ENCODE results near the gene AKR7A2.
A peak's percentile ranks its signal among the peaks of the same experiment; 100 is the strongest.

The AKR7A2 gene

DNA sequence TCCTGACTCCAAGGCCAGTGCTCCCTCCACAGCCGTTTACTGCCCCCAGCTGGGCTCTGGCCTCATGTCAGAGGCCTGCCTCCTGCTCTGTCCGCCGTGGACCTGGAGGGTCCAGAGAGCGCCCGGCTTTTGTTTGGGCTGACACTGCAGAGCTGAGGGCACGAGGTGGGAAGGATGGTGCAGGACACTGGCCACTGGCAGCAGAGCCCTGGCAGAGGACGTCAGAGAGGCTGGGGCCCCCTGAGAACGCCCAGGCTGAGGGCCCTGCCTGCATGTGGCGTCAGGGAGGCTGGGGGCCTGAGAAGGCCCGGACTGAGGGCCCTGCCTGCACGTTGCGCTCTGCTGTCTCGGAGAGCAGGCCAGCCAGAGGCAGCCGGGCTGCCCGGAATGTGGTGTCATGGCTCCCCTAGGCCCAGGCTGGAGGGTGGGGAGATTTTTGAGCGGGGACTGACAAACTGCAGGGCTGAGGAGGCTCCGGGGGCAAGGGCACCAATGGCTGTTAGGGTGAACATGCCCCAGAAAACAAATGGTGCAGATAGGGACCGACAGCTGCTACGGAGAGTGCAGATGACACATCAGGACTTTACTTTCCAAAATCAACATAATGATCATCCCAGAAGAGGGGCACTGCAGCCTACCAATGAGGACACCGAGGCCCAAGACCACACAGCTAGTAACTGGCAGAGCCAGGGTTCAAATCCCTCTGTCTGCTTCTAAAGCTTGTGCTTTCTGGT is 31.8 kb upstream of the AKR7A2 start:
- DNase-seq (ENCODE audit: low spot score): no peak

GRCh38 chr1:19342894-19343616 is 31.1 kb upstream of the AKR7A2 start:
- no peak for DNase-seq (ENCODE audit: low spot score)

- DNase-seq (ENCODE audit: low spot score): no peak
Measured at GRCh38 chr1:19342062-19342750, 30.3 kb upstream of the AKR7A2 start.

- peak; percentile 86 for DNase-seq (ENCODE audit: low spot score)
Measured at GRCh38 chr1:19341201-19342061, 29.5 kb upstream of the AKR7A2 start.

GRCh38 chr1:19340387-19340937 is 28.5 kb upstream of the AKR7A2 start:
- no peak for DNase-seq (ENCODE audit: low spot score)

GRCh38 chr1:19339214-19339861 is 27.4 kb upstream of the AKR7A2 start:
- DNase-seq (ENCODE audit: low spot score): no peak

GRCh38 chr1:19338323-19338762 is 26.4 kb upstream of the AKR7A2 start:
- no peak for DNase-seq (ENCODE audit: low spot score)

DNA sequence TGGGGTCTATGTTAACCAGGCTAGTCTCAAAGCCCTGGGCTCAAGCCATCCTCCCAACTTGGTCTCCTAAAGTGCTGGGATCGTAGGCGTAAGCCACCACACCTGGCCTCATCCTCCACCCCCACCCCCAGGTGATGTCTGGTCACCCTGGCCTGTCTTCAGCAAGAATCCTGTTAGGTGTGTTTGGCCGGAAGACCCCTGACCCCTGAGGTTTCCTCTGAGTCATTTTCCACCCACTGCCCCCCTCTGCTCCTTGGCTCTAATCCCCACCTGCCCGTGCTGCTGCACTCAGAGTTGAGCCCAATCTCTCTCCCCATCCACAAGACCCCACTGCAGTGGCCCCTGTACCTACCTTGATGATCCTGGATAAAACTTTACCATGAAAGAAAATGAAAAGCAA is 25.3 kb upstream of the AKR7A2 start:
- DNase-seq (ENCODE audit: low spot score): no peak

DNA sequence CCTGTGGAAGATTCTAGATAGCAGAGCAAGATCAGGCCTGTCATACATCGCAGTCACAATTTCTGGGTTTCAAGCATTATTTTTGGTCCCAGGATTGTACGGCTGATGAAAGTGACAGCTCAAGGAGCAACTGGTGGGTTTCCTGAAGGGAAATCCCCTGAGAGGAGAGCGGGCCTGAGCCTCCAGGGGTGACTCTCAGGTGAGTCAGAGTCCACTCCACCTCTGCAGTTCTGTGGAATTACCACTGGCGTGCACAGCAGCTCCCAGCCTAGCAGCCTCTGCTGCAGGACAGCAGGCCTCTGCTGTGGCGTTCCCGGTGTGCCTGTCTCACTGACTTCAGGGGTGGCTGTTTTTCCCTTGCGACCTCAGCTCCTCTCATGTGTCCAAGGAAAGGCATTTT is 24.6 kb upstream of the AKR7A2 start:
- DNase-seq (ENCODE audit: low spot score): no peak

DNA sequence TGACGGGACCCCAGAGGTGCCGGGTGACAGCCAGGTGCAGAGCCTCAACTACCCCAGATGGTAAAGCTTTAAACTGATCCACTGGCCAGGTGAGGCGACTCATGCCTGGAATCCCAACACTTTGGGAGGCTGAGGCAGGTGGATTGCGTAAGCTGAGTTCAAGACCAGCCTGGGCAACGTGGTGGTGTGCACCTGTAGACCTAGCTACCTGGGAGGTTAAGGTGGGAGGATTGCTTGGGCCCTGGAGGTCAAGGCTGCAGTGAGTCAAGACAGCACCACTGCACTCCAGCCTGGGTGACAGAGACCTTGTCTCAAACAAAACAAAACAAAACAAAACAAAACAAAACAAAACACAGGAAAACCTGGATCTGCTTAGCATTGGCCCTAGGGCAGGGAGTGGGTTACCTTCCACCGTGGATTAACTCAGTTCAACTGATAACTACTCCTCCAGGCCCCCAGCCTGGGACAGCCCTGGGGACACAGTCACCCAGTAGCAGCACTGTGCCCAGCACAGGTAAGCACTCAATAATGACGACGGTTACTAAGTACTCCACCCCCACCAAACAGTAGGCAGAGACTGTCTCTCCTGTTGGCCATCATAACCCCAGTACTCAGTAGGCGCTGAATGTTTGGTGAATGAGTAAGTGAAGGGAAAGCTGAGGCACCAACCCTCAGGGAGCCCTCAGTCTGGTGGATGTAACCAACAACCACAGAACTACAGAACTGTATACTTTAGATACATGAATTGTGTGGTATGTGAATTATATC is 21.8 kb upstream of the AKR7A2 start:
- DNase-seq (ENCODE audit: low spot score): no peak

GRCh38 chr1:19332832-19333231 is 20.9 kb upstream of the AKR7A2 start:
- DNase-seq (ENCODE audit: low spot score): no peak

DNA sequence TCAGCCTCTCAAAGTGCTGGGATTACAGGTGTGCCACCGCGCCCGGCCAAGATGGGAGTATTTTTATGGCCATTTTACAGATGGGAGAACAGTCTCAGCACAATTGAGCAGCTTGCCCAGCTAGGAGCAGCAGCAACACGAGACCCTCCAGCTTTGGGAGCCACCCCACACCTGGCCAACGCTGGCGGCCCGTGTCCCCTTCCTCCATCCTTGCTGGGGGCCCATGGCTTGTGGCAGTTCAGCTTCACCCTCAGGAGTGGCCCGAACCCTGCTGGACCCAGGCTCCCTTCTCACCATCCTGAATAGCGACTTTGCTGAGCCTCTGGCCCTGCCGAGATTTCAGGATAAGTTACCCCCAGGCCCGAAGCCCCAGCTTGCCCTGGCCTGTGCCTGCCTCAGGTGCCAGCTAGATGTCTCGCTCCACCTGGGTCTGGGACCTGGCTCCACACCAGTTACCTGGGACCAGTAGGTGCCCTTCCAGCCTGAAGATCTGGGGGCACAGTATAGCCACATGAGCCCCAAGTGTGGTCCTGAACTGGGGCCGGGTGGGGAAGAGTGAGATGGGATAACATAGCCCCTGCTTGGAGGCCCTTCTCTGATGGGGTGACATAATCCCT is 19.4 kb upstream of the AKR7A2 start:
- DNase-seq (ENCODE audit: low spot score): no peak

DNA sequence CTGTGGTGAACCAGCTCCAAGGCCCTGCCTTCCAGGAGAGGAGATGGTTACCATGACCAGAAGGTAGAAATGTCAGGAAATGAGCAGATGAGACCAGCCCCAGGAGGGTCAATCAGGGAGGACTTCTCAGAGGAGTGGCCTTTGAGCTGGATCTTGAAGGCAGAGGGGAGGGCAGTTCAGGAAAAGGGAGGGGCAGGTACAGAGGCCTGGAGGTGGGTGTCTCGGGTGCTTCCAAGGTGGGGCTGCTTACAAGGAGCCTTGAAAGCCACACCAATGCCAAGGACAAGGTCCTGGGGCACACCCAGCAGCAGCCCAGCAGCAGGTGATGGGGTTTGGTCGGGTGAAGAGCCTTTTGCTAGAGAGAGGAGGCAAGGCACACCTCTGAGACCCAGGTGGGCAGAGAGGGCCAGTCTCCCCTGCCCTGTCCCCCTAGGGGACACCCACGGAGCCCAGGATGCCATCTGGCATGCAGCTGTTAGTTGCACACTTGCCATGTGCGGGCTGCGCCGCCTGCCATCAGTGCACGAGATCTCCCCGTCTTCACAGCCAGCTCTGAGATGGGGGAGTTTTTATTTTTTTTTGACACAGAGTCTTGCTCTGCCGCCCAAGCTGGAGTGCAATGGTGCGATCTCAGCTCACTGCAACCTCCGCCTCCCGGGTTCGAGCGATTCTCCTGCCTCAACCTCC is 18.6 kb upstream of the AKR7A2 start:
- DNase-seq (ENCODE audit: low spot score): no peak

DNA sequence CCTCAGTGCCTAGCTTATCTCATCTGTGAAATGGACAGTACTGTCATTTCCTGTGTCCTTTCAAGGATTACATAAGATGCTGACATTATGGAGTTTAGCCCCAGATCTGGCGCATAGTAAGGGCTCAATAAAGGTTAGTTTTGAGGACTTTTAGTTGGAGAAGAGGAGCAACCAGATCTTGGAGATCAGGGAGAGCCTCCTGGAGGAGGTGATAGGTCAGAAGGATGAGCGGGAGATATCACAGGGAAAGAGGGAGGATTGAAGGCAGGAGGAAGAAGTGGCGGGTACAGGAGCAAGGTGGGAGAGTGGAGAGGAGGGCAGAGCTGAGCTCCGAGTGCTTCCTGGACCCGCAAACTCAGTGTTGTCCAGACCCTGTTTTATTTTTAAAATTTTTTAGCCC is 17.7 kb upstream of the AKR7A2 start:
- DNase-seq (ENCODE audit: low spot score): no peak

GRCh38 chr1:19329188-19329587 is 17.2 kb upstream of the AKR7A2 start:
- no peak for DNase-seq (ENCODE audit: low spot score)

GRCh38 chr1:19328486-19328885 is 16.5 kb upstream of the AKR7A2 start:
- no peak for DNase-seq (ENCODE audit: low spot score)

- no peak for DNase-seq (ENCODE audit: low spot score)
Measured at GRCh38 chr1:19327736-19328135, 15.8 kb upstream of the AKR7A2 start.

- no peak for DNase-seq (ENCODE audit: low spot score)
Measured at GRCh38 chr1:19327301-19327700, 15.4 kb upstream of the AKR7A2 start.

DNA sequence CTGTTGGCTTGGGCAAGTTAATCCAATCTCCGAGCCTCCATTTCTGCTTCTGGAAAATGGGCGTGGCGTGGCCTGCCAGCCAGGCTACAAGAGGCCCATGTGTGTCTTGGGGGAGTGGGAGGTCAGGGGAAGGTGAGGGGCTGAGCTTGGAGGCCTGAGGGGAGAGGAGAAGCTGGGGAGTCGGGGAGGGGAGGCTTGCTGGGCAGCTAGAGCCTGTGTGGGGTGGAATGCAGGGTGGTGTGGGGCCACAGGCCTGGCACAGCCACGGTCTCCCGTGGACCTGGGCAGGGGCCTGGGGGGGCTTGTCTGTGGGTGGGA is 14.8 kb upstream of the AKR7A2 start:
- no peak for DNase-seq (ENCODE audit: low spot score)
